B cell (primary cell): ENCODE measurements around the gene ZP2.

Source experiments
- EZH2 ChIP-seq: IDR thresholded peaks from 2 replicates; pipeline ENCODE4 v1.6.1; 2012; ENCODE audit warnings: borderline replicate concordance, low read depth, mild to moderate bottlenecking, moderate library complexity, low read length; ENCODE audit not compliant: insufficient read depth, poor library complexity, severe bottlenecking
- TF ChIP-seq, protein P1 (sequence below): fragments of 200-600 bp; IDR thresholded peaks from one replicate; pipeline ENCODE4 v1.8.0; 2022; ENCODE audit warnings: antibody characterized with exemption, mild to moderate bottlenecking

DNA sequence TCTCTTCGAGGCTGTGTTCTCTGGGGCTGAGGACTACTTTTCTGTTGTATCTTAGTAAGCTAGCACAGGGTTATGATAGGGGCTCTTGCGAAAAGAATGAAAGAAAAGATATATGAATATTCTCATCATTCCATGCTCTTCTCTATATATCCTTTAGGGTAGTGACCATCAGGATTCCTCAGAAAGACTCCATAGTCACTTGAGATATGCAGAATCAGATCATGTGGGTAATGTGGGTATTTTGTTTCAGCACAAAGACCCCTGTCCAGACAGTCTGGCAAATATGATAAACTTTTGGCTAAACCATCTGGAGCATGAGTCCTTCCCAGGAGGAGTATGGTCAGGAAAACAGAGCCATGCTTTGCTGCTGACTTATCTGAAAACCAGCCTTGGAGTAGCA lies 45.3 kb upstream of the ZP2 start:
- TF ChIP-seq, protein P1, sequence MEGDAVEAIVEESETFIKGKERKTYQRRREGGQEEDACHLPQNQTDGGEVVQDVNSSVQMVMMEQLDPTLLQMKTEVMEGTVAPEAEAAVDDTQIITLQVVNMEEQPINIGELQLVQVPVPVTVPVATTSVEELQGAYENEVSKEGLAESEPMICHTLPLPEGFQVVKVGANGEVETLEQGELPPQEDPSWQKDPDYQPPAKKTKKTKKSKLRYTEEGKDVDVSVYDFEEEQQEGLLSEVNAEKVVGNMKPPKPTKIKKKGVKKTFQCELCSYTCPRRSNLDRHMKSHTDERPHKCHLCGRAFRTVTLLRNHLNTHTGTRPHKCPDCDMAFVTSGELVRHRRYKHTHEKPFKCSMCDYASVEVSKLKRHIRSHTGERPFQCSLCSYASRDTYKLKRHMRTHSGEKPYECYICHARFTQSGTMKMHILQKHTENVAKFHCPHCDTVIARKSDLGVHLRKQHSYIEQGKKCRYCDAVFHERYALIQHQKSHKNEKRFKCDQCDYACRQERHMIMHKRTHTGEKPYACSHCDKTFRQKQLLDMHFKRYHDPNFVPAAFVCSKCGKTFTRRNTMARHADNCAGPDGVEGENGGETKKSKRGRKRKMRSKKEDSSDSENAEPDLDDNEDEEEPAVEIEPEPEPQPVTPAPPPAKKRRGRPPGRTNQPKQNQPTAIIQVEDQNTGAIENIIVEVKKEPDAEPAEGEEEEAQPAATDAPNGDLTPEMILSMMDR, result no peak
- TF ChIP-seq EZH2, result no peak
